ENCODE measurements around the gene HDGF. TPM values are rescaled to one million over a fixed set of nuclear protein-coding genes. Genes with fewer than 3 reads are reported as not detected.

Gene HDGF
- total RNA-seq, 1 donor, result 146 TPM

DNA sequence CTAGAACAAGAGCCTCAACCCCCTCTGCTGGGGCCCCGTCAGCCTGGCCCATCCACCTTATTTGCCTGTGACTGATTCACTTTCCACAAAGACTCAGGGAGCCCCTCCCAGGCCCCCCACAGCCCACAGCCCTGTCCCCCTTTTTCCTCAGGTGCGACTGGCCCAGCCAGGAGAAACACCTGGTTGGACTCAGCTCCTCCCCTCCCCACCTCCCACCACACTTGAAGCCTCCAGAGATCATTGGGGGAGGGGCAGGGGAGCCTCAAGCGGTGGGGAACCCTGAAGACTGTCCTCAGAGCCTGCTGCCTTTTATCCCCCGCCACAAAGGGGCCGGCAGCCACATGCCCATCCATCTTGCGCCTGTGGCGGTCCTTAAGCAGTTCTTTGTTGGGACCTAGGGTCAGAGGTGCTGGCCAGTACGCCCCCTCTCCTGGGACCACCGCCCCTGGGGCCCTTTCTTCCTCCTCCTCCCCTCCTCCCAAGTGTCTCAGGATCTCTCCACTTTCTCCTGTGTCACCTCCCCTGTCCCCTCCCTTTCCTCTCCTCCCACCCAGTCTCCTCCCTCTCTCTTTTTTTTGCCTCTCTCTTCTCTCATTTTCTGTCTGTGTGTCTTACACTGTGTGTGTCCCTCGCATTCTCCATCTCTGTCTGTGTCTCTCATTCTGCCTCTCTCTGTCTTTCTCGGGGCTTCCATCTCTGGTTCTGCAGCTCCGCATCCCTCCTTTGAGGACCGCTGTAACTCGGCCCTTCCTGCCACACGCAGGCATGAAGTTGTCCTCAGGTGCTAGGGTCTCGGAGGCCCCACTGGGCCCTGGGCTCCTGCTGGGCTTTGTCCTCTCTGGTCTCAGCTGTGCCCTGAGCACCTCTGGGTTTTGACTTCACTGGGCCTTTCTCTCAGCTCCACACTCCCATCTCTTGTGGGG is 58.3 kb downstream of the HDGF start:
- TF ChIP-seq, protein P1, sequence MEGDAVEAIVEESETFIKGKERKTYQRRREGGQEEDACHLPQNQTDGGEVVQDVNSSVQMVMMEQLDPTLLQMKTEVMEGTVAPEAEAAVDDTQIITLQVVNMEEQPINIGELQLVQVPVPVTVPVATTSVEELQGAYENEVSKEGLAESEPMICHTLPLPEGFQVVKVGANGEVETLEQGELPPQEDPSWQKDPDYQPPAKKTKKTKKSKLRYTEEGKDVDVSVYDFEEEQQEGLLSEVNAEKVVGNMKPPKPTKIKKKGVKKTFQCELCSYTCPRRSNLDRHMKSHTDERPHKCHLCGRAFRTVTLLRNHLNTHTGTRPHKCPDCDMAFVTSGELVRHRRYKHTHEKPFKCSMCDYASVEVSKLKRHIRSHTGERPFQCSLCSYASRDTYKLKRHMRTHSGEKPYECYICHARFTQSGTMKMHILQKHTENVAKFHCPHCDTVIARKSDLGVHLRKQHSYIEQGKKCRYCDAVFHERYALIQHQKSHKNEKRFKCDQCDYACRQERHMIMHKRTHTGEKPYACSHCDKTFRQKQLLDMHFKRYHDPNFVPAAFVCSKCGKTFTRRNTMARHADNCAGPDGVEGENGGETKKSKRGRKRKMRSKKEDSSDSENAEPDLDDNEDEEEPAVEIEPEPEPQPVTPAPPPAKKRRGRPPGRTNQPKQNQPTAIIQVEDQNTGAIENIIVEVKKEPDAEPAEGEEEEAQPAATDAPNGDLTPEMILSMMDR (IDR thresholded peaks at IDR 0.05; ENCODE audit: insufficient read depth, low read length), result no peak
- no peak for DNase-seq (ENCODE audit: low read depth)

DNA sequence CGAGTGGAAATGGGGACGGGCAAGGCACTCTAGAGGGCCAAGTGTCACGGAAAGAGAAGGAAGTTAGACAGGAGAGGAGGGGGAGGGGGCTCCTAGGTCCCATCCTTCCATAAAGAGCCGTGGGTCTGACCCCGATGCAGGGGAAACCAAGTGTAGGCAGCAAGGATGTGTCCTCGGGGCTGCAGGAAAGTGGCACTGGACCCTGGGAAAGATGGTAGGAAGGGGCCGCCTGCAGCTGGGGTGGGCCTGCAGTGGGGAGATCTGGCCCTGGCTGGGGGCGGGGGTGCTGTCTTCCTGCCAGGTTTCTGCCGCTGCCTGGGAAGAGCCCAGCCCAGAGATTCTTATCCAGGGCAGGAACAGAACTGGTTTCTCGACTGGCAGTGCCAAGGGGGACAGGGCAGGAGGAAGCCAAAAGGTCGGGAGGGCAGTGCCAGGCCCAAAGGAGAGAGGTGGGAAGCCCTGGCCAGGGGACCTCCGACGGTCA is 59.0 kb downstream of the HDGF start:
- TF ChIP-seq, protein P1 (IDR thresholded peaks at IDR 0.05; ENCODE audit: insufficient read depth, low read length), result no peak

More for the DNA sequence above, 58.3 kb downstream of the HDGF start:
- no peak overlapping the region for H3K4me3 ChIP-seq (ENCODE audit: low read depth, low read length)

More for the DNA sequence above, 59.0 kb downstream of the HDGF start:
- DNase-seq (ENCODE audit: low read depth), result no peak
- H3K4me3 ChIP-seq (ENCODE audit: low read depth, low read length), result no peak overlapping the region

Other genes starting within 250 kb of the HDGF start
- gene IQGAP3, start 179.1 kb downstream of the HDGF start, total RNA-seq (ENCODE audit: low replicate concordance), result 0.41 and 28.7 TPM in 2 replicates
- gene TTC24, start 172.0 kb downstream of the HDGF start, total RNA-seq (ENCODE audit: low replicate concordance), result not detected in 2 replicates
- gene NAXE, start 159.9 kb downstream of the HDGF start, total RNA-seq (ENCODE audit: low replicate concordance), result 22.7 and 64.2 TPM in 2 replicates
- 12.2 and 18.9 TPM in 2 replicates for gene GPATCH4, start 150.2 kb downstream of the HDGF start, total RNA-seq (ENCODE audit: low replicate concordance)
- gene HAPLN2, start 132.3 kb downstream of the HDGF start, total RNA-seq (ENCODE audit: low replicate concordance), result not detected in 2 replicates
- not detected in 2 replicates for gene BCAN, start 109.6 kb downstream of the HDGF start, total RNA-seq (ENCODE audit: low replicate concordance)
- gene NES, start 74.3 kb downstream of the HDGF start, total RNA-seq (ENCODE audit: low replicate concordance), result 44.5 and 83.0 TPM in 2 replicates
- gene CRABP2, start 46.1 kb downstream of the HDGF start, total RNA-seq (ENCODE audit: low replicate concordance), result 62.7 and 68.9 TPM in 2 replicates
- 4.1 and 10.9 TPM in 2 replicates for gene METTL25B, start 23.2 kb downstream of the HDGF start, total RNA-seq (ENCODE audit: low replicate concordance)
- 9.9 and 27.4 TPM in 2 replicates for gene ISG20L2, start 22.9 kb downstream of the HDGF start, total RNA-seq (ENCODE audit: low replicate concordance)
- gene MRPL24, start 10.6 kb downstream of the HDGF start, total RNA-seq (ENCODE audit: low replicate concordance), result 19.0 and 42.8 TPM in 2 replicates
- 28.3 and 33.8 TPM in 2 replicates for gene PRCC, start 15.9 kb upstream of the HDGF start, total RNA-seq (ENCODE audit: low replicate concordance)
- not detected in 2 replicates for gene SH2D2A, start 65.2 kb upstream of the HDGF start, total RNA-seq (ENCODE audit: low replicate concordance)
- 0.08 TPM in 1 of 2 replicates, not detected in the other for gene INSRR, start 107.4 kb upstream of the HDGF start, total RNA-seq (ENCODE audit: low replicate concordance)
- 0.09 TPM in 1 of 2 replicates, not detected in the other for gene NTRK1, start 109.2 kb upstream of the HDGF start, total RNA-seq (ENCODE audit: low replicate concordance)
- 4.8 and 10.8 TPM in 2 replicates for gene PEAR1, start 142.0 kb upstream of the HDGF start, total RNA-seq (ENCODE audit: low replicate concordance)
- 0.09 TPM in 1 of 2 replicates, not detected in the other for gene LRRC71, start 169.0 kb upstream of the HDGF start, total RNA-seq (ENCODE audit: low replicate concordance)